ENCODE results near the gene COL23A1.

COL23A1 gene

DNA sequence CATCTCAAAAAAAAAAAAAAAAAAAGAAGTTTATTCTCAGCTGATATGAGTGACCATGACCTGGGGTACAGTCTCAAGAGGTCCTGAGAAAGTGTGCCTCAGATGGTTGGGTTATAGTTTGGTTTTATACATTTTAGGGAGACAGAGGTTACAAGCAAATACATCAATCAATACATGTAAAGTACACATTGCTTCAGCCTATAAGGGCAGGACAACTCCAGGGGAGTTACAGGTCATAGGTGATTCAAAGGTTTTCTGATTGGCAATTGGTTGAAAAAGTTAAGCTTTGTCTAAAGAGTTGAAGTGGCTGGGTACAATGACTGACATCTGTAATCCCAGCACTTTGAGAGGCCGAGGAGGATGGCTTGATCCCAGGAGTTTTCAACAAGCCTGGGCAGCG, 400.8 kb downstream of the COL23A1 start:
- no peak for DNase-seq (ENCODE audit: low read depth)
- H3K4me3 ChIP-seq (ENCODE audit: low read depth, low read length) = no peak overlapping the region
- TF ChIP-seq, protein P1, sequence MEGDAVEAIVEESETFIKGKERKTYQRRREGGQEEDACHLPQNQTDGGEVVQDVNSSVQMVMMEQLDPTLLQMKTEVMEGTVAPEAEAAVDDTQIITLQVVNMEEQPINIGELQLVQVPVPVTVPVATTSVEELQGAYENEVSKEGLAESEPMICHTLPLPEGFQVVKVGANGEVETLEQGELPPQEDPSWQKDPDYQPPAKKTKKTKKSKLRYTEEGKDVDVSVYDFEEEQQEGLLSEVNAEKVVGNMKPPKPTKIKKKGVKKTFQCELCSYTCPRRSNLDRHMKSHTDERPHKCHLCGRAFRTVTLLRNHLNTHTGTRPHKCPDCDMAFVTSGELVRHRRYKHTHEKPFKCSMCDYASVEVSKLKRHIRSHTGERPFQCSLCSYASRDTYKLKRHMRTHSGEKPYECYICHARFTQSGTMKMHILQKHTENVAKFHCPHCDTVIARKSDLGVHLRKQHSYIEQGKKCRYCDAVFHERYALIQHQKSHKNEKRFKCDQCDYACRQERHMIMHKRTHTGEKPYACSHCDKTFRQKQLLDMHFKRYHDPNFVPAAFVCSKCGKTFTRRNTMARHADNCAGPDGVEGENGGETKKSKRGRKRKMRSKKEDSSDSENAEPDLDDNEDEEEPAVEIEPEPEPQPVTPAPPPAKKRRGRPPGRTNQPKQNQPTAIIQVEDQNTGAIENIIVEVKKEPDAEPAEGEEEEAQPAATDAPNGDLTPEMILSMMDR (conservative IDR thresholded peaks at IDR 0.05; ENCODE audit: low read depth, low read length) = no peak
